SK-N-SH treated with all-trans-retinoic acid at 6 μM for 48 hours (cell line): ENCODE results near the gene EBF3.

Experiments used
- ESRRG ChIP-seq: fragments of 250-450 bp; sonication (Bioruptor Pico); IDR thresholded peaks from 2 replicates; pipeline ENCODE4 v1.6.1; 2021; ENCODE audit warnings: mild to moderate bottlenecking
- ZC3H10 ChIP-seq: fragments of 250-450 bp; sonication (Bioruptor Pico); IDR thresholded peaks from 2 replicates; pipeline ENCODE4 v1.5.1; 2021; ENCODE audit warnings: mild to moderate bottlenecking, moderate library complexity

DNA sequence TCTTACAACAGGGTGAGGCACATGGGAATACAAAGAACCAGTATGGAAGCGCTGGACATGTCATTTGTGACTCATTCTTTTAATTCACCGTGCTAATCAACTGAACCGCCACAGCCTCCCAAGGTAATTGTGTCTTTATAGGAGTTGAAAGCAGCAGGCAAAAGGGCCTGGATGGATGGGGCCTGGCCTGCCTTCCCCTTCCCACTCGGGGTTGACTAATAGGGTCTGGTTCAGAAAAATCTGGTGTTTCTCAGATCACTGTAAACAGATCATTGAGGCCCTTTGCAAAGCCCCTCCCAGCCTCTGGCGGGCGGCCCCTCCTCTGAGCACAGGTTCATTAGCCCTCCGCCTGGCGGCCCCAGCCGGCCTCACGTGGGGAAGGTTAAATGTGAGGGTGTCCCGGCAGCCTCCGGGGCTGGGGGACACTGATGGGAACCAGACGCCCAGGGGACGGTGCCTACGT is 100.8 kb downstream of the EBF3 start:
- no peak for TF ChIP-seq ZC3H10 (CRISPR knock-in tag)
- TF ChIP-seq ESRRG (CRISPR knock-in tag), result no peak
